GM18502 (cell line): ENCODE results near the gene NCAPG.

Experiments used
- ATAC-seq: cut with Tn5 transposase; IDR thresholded peaks from one replicate; pipeline ENCODE4 v1.9.1; 2021; ENCODE audit warnings: mild to moderate bottlenecking; ENCODE audit not compliant: unreplicated experiment, poor library complexity

NCAPG gene

DNA sequence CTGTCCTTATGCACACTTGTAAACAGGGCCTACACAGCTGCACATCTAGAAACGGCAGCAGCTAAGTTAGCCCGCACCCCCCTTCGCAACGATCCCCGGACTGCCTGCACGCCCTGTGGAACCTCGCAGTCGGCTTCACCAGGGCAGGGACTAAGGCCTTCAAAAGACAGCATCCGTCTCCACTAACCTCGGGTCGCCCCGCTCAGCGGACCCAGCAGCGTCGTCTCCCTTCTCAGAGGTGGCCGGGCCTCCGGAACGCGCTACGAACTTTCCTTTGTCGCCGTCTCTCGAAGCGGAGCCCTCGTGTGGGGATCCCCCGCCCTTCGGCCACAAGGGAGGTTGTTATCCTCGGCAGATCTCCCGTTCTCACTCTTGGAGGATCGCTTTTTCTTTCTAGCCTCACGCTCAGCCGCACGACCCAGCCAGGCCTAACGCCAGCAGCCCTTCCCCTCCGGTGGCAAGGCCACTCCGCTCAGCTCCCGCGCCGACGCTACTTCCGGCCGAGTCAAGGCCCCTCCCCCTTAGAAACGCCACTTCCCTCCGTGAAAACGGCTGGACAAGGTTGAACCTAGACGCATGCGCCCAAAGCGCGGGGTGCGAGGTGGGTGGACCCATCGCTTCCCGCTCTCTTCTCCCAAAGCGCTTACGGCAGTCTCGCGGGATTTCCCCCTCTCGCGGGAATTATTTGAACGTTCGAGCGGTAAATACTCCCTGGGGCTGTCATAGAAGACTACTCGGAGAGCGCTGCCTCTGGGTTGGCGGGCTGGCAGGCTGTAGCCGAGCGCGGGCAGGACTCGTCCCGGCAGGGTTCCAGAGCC is at the start of gene NCAPG, which contains the start of gene DCAF16:
Gene NCAPG, plus strand, starts transcription at position 720 of the 818 bp plus-strand sequence. CDS start 99 bp downstream, outside the sequence.
Gene DCAF16, minus strand, starts transcription at position 498 of the 818 bp plus-strand sequence. CDS start 6,616 bp downstream, outside the sequence.
- peak; percentile 90 for ATAC-seq

DNA sequence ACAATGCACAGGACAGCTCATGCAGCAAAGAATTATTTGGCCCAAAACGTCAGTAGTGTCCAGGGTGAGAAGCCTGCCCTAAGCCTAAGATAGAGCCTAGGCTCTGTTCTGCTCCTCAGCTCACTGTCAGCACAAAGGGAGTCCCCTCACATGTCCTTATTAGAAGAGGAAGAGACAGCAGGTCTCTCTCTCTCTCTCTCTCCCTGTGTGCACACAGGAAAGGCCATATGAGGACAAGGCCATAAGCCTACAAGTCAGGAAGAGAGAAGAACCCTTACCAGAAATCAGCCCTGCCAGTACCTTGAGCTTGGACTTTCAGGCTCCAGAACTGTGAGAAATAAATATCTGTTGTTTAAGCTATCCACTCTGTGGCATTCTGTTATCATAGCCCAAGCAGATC is 49.7 kb upstream of the NCAPG start:
- no peak for ATAC-seq

GRCh38 chr4:17762726-17763125 is 48.1 kb upstream of the NCAPG start:
- ATAC-seq = no peak

DNA sequence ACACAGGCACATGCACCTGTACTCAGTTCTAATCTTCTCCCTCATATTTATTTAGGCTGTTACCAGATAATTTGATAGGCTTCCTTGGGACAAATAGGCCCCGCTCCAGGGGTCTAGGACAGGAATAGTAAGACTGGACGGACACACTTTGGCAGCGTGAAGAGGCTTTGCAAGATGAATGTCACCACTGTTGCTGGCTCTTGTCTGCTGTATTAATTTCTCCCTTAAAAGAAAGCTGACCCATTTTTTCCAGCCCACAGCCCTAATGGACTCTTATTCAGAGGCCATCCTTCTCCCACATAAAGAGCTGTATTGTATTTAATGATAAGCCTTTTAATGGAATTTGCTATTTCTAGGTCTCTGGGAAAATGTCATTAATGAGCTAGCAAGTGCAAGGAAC is 47.4 kb upstream of the NCAPG start:
- ATAC-seq = no peak

- ATAC-seq = no peak
These were observed 46.8 kb upstream of the NCAPG start for GRCh38 chr4:17763931-17764330.

GRCh38 chr4:17765514-17766286 is 45.1 kb upstream of the NCAPG start:
- no peak for ATAC-seq

GRCh38 chr4:17766826-17767458 is 43.8 kb upstream of the NCAPG start:
- no peak for ATAC-seq

DNA sequence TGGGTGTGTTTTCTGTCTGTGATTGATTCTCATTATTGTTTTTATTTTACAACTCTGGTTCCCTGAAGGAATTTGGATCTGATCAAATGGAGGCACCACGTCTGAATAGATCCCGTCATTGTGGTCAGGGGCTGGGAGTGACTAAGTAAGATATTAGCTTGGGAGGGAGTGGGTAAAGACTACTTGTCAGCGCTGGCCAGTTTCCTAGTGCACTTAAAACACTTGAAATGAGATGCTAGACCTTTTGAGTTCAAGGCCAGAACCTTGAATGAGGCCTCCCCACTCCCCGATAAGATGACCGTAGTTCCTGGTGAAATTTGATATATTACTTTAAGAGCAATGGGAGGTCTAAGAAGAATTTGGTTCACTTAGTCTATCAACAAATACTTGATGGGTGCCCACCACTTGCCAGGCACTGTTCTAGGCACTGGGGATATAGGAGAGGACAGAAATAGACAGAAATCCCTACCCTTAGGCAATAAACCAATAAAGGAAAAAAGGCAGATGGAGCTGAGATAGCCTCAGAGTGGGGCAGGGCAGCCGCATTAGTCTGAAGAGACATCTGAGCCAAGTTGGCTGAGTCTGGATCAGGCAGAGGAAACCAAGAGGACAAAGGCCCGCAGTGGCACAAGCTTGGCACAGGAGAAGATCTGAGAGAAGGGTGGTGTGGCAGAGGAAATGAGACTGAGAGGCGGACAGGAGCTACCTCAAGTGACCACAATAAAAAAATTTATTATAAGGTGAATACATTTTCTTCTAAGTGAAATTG is 41.2 kb upstream of the NCAPG start:
- no peak for ATAC-seq

DNA sequence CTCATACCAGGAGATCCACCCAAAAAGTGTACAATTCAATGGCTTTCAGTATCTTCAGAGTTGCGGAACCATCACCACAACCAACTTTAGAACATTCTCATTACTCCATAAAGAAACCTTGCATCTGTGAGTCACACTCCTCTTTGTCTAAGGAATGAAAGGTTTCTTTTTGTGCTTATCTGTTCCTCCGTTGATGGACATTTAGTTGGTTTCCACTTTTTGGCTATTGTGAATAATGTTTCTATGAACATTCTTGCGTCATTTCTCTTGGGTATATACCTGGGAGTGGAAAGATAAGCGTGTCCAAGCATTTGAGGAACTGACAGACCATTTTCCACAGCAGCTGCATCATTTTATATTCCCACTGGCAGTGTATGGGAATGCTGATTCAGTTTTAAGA is 39.9 kb upstream of the NCAPG start:
- no peak for ATAC-seq

- no peak for ATAC-seq
These were observed 39.4 kb upstream of the NCAPG start for GRCh38 chr4:17771284-17771908.

DNA sequence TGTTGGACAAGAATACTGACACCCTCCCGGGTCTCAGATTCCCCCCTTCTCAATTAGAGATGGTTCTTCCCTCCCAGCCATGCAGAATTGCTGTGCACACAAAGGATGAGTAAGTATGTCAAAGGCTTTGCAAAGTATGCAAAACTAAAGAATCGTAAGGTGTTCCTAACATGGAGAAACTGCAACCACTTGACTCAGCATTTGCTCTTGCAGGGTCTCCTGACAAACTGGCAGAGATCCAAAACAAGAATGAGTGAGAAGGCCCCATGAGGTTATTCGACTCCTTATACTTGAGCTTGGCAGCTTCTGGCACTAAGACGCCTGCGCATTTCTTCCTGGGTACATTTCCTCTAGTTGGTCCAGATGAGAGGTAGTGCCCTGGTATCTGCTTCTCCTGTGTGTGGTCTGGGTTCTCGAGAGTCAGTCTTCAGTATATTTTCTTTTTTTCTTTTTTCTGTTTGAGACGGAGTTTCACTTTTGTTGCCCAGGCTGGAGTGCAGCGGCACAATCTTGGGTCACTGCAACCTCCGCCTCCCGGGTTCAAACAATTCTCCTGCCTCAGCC is 37.6 kb upstream of the NCAPG start:
- no peak for ATAC-seq

- ATAC-seq = no peak
These were observed 32.3 kb upstream of the NCAPG start for GRCh38 chr4:17778431-17778830.

DNA sequence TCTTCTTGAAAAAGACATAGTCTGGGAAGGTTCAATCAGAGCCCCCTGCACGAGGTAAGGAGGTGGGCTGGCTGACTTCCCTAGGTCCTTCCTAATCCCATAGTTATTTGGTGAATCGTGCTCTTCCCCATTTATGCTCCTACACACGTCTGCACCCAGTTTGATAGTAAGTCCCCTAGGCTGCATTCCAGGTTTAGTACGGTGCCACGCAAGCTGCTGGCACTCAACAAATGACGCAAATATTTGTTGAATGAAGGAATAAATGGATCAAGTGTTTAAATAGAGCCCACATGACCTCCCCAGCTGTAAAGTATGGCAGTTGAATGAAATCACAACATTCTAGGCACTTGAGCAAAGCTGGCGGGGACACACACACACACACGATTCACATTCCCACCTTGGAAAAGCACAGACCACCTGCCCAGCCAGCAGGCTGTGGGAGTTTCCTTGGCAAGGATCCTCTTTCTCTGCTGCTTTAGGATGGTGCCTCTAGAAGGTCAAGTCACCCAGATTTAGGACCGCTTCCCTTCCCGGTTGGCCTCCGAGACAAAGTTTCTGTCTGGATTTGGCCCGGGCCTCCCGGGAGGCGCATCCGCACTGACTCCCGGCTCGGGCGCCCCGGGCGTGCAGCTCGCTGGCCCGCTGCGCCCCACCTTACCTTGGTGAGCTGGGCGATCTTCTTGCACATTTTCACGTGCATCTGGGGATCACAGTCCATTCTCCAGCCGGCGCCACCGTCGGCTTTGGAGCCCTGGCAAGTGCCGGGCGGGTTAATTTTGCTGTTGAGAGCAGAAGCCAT is 30.1 kb upstream of the NCAPG start:
- no peak for ATAC-seq

GRCh38 chr4:17781300-17782287 is 29.2 kb upstream of the NCAPG start, which contains the start of gene FAM184B:
TSS of gene FAM184B (minus strand) at chr4:17781621. CDS start at chr4:17781299, 322 bp downstream.
- ATAC-seq = peak; percentile 49

DNA sequence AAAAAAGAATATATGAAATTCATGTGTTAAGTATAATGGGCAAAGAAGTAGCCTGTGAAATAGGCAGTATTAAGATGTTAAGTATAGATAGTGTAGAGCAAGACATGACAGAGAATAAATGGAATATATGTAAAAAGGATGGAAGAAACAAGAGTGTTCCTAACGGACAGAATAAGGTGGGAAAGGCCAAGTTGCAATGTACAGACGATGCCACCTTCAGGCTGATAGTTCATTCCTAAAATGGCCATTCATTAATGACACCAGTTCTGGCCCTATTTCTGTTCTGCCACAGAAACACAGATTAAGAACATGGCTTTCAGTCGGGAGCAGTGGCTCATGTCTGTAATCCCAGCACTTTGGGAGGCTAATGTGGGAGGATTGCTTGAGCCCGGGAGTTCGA is 24.9 kb upstream of the NCAPG start:
- ATAC-seq = no peak

DNA sequence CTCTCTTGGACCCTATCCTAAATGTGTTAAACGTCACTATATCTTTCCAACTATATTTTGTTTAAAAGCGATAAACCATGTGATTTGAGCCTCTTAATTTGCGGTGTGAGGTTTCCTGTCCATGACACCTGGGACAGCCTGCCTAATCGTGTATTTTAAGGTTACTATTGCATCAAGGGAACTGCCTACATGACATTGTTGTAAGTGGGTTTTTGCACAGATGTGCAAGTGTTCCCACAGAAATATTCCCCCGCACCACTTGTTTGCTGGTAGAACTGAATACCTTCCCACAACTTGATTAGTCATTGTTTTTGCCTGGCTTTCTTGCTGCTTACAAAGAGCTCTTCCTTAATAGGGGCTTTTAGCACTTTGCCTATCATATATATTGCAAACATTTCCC is 24.2 kb upstream of the NCAPG start:
- peak; percentile 52 for ATAC-seq

GRCh38 chr4:17787315-17787714 is 23.5 kb upstream of the NCAPG start:
- no peak for ATAC-seq
